CD8-positive, alpha-beta memory T cell (primary cell): ENCODE results near the gene CES4A. TPM values are rescaled to one million over a fixed set of nuclear protein-coding genes. Genes with fewer than 3 reads are reported as not detected.

Experiments
- CTCF ChIA-PET: fragments of 350-600 bp; sonication (Branson Sonifier 250); formaldehyde crosslinking; loops from one replicate; lab custom pipeline; 2021; ENCODE audit warnings: antibody characterized with exemption; lab: Charles Lee
- POLR2A ChIA-PET: fragments of 350-600 bp; sonication (Branson Sonifier 250); formaldehyde crosslinking; loops from one replicate; lab custom pipeline; 2021; ENCODE audit warnings: antibody characterized with exemption; lab: Charles Lee
- DNase-seq, 5 donors: peaks; one replicate each; pipeline versions ENCODE4 v3.0.0 to v3.0.0-alpha.2; 2020 to 2022; ENCODE audit warnings: mixed read lengths in 1 of 5
- H3K27ac ChIP-seq: one replicate; pipeline ENCODE4 v1.7.0; 2013; ENCODE audit warnings: low read depth, mild to moderate bottlenecking, low read length, moderate library complexity
- H3K27me3 ChIP-seq: 2 replicates; pipeline ENCODE4 v1.7.0; 2013; ENCODE audit warnings: low read length, mild to moderate bottlenecking; ENCODE audit not compliant: insufficient read depth, poor library complexity, severe bottlenecking
- H3K36me3 ChIP-seq: 2 replicates; pipeline ENCODE4 v1.7.0; 2013; ENCODE audit warnings: mild to moderate bottlenecking, low read length, moderate library complexity; ENCODE audit not compliant: insufficient read depth
- H3K4me1 ChIP-seq: 2 replicates; pipeline ENCODE4 v1.7.0; 2013; ENCODE audit warnings: mild to moderate bottlenecking, low read length, moderate library complexity; ENCODE audit not compliant: insufficient read depth
- H3K4me3 ChIP-seq: 2 replicates; pipeline ENCODE4 v1.7.0; 2013; ENCODE audit warnings: mild to moderate bottlenecking, low read length
- H3K9me3 ChIP-seq: 2 replicates; pipeline ENCODE4 v1.7.0; 2013; ENCODE audit warnings: mild to moderate bottlenecking, low read length
- H3K27ac Mint-ChIP-seq, 8 donors: one replicate each; pipeline ENCODE4 v1.8.0; 2020 to 2021; ENCODE audit warnings: mixed read lengths in 8 of 8, mild to moderate bottlenecking in 6 of 8, inconsistent platforms in 3 of 8, moderate library complexity in 3 of 8
- H3K27me3 Mint-ChIP-seq, 2 donors: one replicate each; pipeline ENCODE4 v1.8.0; 2020 to 2021; ENCODE audit warnings: mixed read lengths in 2 of 2, mild to moderate bottlenecking in 1 of 2, moderate library complexity in 1 of 2
- H3K36me3 Mint-ChIP-seq, 3 donors: one replicate each; pipeline ENCODE4 v1.8.0; 2020 to 2021; ENCODE audit warnings: mixed read lengths in 3 of 3, inconsistent platforms in 1 of 3, mild to moderate bottlenecking in 1 of 3
- H3K4me1 Mint-ChIP-seq, 3 donors: one replicate each; pipeline ENCODE4 v1.8.0; 2020 to 2021; ENCODE audit warnings: mixed read lengths in 3 of 3, inconsistent platforms in 1 of 3, mild to moderate bottlenecking in 1 of 3
- H3K4me3 Mint-ChIP-seq, 7 donors: one replicate each; pipeline ENCODE4 v1.8.0; 2020 to 2021; ENCODE audit warnings: mixed read lengths in 7 of 7, mild to moderate bottlenecking in 6 of 7, moderate library complexity in 4 of 7, inconsistent platforms in 2 of 7
- H3K9me3 Mint-ChIP-seq, 5 donors: one replicate each; pipeline ENCODE4 v1.8.0; 2020 to 2022; ENCODE audit warnings: mixed read lengths in 5 of 5, mild to moderate bottlenecking in 3 of 5, moderate library complexity in 2 of 5, inconsistent platforms in 1 of 5
- polyA plus RNA-seq: library from polyadenylated mRNA; unstranded; fragments of 300-500 nt; fragmentation: Illumina TruSeq; gene quantifications from one replicate; pipeline ENCODE4 v1.2.3, GENCODE V29; 2021
- total RNA-seq, 2 experiments: library from RNA; stranded (reverse); gene quantifications; one replicate each; pipeline ENCODE4 v1.2.3, GENCODE V29; 2021

Gene CES4A
- total and polyA plus RNA-seq, 3 experiments from 2014 or later = 1.7 to 5.1 (median 4.2) TPM

- ChIA-PET POLR2A (no interaction called here), CTCF (interaction anchor here (1.5 kb wide), 1 partner anchor 162 kb away, joined by 3 read pairs; no protein-coding TSS in a partner anchor)
- H3K36me3 Mint-ChIP-seq = no peaks in the 10 kb centered on the region
- no peak for DNase-seq
- H3K9me3 Mint-ChIP-seq = no peaks in the 10 kb centered on the region
- no peak overlapping the region for H3K4me3 Mint-ChIP-seq
- no peak overlapping the region for H3K27ac Mint-ChIP-seq
- Histone ChIP-seq H3K4me3 (no peak overlapping the region), H3K9me3 (no peaks in the 10 kb centered on the region), H3K36me3 (no peaks in the 10 kb centered on the region), H3K27ac (no peak overlapping the region), H3K27me3 (no peaks in the 10 kb centered on the region), H3K4me1 (peaks cover 5% of the 10 kb centered on the region)
- peaks cover 0 to 1% of the 10 kb centered on the region in 2 donors for H3K27me3 Mint-ChIP-seq
- H3K4me1 Mint-ChIP-seq = peaks cover 7 to 11% (median 8%) of the 10 kb centered on the region in 3 donors
Observed at GRCh38 chr16:66996324-66996982, 8.1 kb downstream of the CES4A start.

GRCh38 chr16:66996983-66997358, 8.6 kb downstream of the CES4A start:
- DNase-seq = no peak
- Mint-ChIP-seq H3K9me3 (no peaks in the 10 kb centered on the region), H3K27me3 (peaks cover 0 to 1% of the 10 kb centered on the region in 2 donors), H3K4me1 (peaks cover 8 to 16% (median 11%) of the 10 kb centered on the region in 3 donors), H3K27ac (peak overlapping the region in 1 of 8 donors; percentile 27), H3K4me3 (peak overlapping the region in 1 of 7 donors; percentile 71), H3K36me3 (no peaks in the 10 kb centered on the region)
- POLR2A ChIA-PET = no interaction called here
- H3K9me3 ChIP-seq = no peaks in the 10 kb centered on the region
- peaks cover 9% of the 10 kb centered on the region for H3K4me1 ChIP-seq
- no peak overlapping the region for H3K27ac ChIP-seq
- H3K27me3 ChIP-seq = no peaks in the 10 kb centered on the region
- no peaks in the 10 kb centered on the region for H3K36me3 ChIP-seq
- CTCF ChIA-PET = interaction anchor here (0.8 kb wide), 1 partner anchor 158 kb away, joined by 3 read pairs; no protein-coding TSS in a partner anchor
- H3K4me3 ChIP-seq = no peak overlapping the region

DNA sequence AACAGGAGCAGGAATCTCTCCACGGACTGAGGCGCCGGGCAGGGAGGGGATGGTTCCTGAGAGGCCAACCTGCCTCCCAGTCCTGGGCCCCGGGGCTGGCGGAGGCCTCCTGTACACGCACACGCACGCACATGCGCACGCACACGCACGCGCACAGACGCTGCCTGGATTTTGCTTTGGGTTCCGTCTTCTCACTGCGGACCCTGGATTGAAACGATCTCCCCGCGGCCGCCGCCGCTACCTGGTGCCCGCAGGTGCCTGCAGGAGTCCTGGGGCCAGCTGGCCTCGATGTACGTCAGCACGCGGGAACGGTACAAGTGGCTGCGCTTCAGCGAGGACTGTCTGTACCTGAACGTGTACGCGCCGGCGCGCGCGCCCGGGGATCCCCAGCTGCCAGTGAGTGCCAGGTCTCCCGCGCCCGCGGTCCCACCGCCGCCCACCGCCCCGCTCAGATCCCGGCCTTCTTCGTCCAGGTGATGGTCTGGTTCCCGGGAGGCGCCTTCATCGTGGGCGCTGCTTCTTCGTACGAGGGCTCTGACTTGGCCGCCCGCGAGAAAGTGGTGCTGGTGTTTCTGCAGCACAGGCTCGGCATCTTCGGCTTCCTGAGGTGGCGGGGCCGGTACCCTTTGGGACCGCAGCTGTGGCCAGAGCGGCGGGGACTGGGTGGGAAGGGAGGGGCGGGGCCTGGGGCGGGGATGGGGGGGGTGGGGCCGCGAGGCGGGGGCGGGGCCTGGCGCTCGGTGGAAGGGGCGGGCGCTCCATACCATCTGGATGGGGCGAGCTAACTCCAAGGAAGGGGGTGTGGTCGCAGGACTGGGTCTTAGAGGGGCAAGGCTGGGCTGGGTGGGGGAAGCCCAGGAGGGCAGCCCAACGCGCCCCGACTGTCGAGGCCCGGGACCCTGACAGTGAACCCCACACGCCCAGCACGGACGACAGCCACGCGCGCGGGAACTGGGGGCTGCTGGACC, 12.3 kb downstream of the CES4A start:
- DNase-seq = peak; percentile 34 to 70 (median 49)
- Mint-ChIP-seq H3K4me1 (peaks cover 10 to 20% (median 17%) of the 10 kb centered on the region in 3 donors), H3K4me3 (peak overlapping the region; percentile 76 to 91 (median 81)), H3K27ac (peak overlapping the region in 7 of 8 donors; percentile 44 to 89 (median 73)), H3K9me3 (no peaks in the 10 kb centered on the region), H3K36me3 (no peaks in the 10 kb centered on the region), H3K27me3 (peaks cover 0 to 1% of the 10 kb centered on the region in 2 donors)
- H3K4me1 ChIP-seq = peaks cover 9% of the 10 kb centered on the region
- CTCF ChIA-PET = interaction anchor here (0.6 to 1.6 kb wide), 3 partner anchors 11 to 155 kb away, joined by 3 to 5 read pairs (median 3); no protein-coding TSS in a partner anchor
- H3K9me3 ChIP-seq = no peaks in the 10 kb centered on the region
- H3K27me3 ChIP-seq = no peaks in the 10 kb centered on the region
- peak overlapping the region; percentile 64 for H3K4me3 ChIP-seq
- no peaks in the 10 kb centered on the region for H3K36me3 ChIP-seq
- POLR2A ChIA-PET = interaction anchor here (0.6 to 1.0 kb wide), 2 partner anchors 157 to 158 kb away, joined by 3 read pairs; no protein-coding TSS in a partner anchor
- no peak overlapping the region for H3K27ac ChIP-seq

DNA sequence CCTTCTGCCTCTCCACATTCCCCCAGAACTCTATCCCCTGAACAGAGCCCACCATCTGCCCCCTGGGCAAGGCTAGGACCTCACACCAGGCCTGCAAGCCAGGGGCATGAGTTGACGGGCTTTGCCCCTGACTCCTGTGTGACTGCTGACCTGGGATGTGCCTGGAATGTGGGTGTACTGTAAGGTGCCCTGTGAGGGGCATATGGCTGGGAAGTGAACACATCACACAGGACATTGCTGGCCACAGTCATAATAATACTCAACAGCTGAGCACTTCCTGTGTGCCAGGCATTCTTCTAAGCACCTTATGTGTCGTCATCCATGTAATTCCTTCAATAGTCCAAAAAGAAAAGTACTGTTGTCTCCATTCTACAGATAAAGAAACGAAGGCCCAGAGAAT, 13.3 kb downstream of the CES4A start:
- Mint-ChIP-seq H3K9me3 (no peaks in the 10 kb centered on the region), H3K4me1 (peaks cover 10 to 20% (median 17%) of the 10 kb centered on the region in 3 donors), H3K36me3 (no peaks in the 10 kb centered on the region), H3K27ac (peak overlapping the region in 2 of 8 donors; percentile 1 to 53), H3K4me3 (peak overlapping the region; percentile 38 to 85 (median 64)), H3K27me3 (peaks cover 0 to 1% of the 10 kb centered on the region in 2 donors)
- DNase-seq = no peak
- no peak overlapping the region for H3K4me3 ChIP-seq
- no peaks in the 10 kb centered on the region for H3K36me3 ChIP-seq
- H3K27ac ChIP-seq = no peak overlapping the region
- peaks cover 9% of the 10 kb centered on the region for H3K4me1 ChIP-seq
- no peaks in the 10 kb centered on the region for H3K9me3 ChIP-seq
- ChIA-PET CTCF (no interaction called here), POLR2A (no interaction called here)
- no peaks in the 10 kb centered on the region for H3K27me3 ChIP-seq

- no peak for DNase-seq
- H3K9me3 ChIP-seq = no peaks in the 10 kb centered on the region
- Mint-ChIP-seq H3K9me3 (no peaks in the 10 kb centered on the region), H3K4me1 (peaks cover 1 to 4% (median 3%) of the 10 kb centered on the region in 3 donors), H3K36me3 (peaks cover 0 to 2% (median 0%) of the 10 kb centered on the region in 3 donors), H3K27me3 (peaks cover 0 to 5% of the 10 kb centered on the region in 2 donors), H3K27ac (no peak overlapping the region), H3K4me3 (no peak overlapping the region)
- H3K4me1 ChIP-seq = no peaks in the 10 kb centered on the region
- ChIA-PET POLR2A (no interaction called here), CTCF (interaction anchor here (1.0 to 1.7 kb wide), 2 partner anchors 148 to 178 kb away, joined by 4 to 5 read pairs; no protein-coding TSS in a partner anchor)
- no peak overlapping the region for H3K4me3 ChIP-seq
- no peak overlapping the region for H3K27ac ChIP-seq
- no peaks in the 10 kb centered on the region for H3K27me3 ChIP-seq
- H3K36me3 ChIP-seq = no peaks in the 10 kb centered on the region
Observed at GRCh38 chr16:67006930-67007658, 18.7 kb downstream of the CES4A start.

- H3K27me3 Mint-ChIP-seq = peaks cover 0 to 8% of the 10 kb centered on the region in 2 donors
- CTCF ChIA-PET = no interaction called here
- POLR2A ChIA-PET = no interaction called here
- no peak overlapping the region for H3K27ac ChIP-seq
- no peak for DNase-seq
- H3K4me1 Mint-ChIP-seq = peaks cover 0 to 7% (median 2%) of the 10 kb centered on the region in 3 donors
- no peaks in the 10 kb centered on the region for H3K27me3 ChIP-seq
- no peak overlapping the region for H3K4me3 ChIP-seq
- peak overlapping the region in 1 of 7 donors; percentile 10 for H3K4me3 Mint-ChIP-seq
- H3K36me3 Mint-ChIP-seq = peaks cover 0 to 2% (median 0%) of the 10 kb centered on the region in 3 donors
- no peaks in the 10 kb centered on the region for H3K9me3 Mint-ChIP-seq
- no peaks in the 10 kb centered on the region for H3K36me3 ChIP-seq
- peak overlapping the region in 2 of 8 donors; percentile 4 to 77 for H3K27ac Mint-ChIP-seq
- peaks cover 8% of the 10 kb centered on the region for H3K4me1 ChIP-seq
- H3K9me3 ChIP-seq = no peaks in the 10 kb centered on the region
Observed at GRCh38 chr16:67009158-67009557, 20.8 kb downstream of the CES4A start.

- Histone ChIP-seq H3K4me3 (no peak overlapping the region), H3K9me3 (no peaks in the 10 kb centered on the region), H3K27me3 (no peaks in the 10 kb centered on the region), H3K4me1 (peaks cover 16% of the 10 kb centered on the region), H3K27ac (no peak overlapping the region), H3K36me3 (no peaks in the 10 kb centered on the region)
- Mint-ChIP-seq H3K4me1 (peaks cover 0 to 10% (median 2%) of the 10 kb centered on the region in 3 donors), H3K9me3 (no peaks in the 10 kb centered on the region), H3K27ac (no peak overlapping the region), H3K4me3 (peak overlapping the region in 1 of 7 donors; percentile 22), H3K27me3 (peaks cover 0 to 8% of the 10 kb centered on the region in 2 donors), H3K36me3 (peaks cover 0 to 2% (median 0%) of the 10 kb centered on the region in 3 donors)
- DNase-seq = no peak
- CTCF ChIA-PET = no interaction called here
- POLR2A ChIA-PET = no interaction called here
Observed at GRCh38 chr16:67011274-67011673, 22.9 kb downstream of the CES4A start.
